Activated T-cell treated with anti-CD3 and anti-CD28 coated beads for 1 hour (primary cell): ENCODE results near the gene ZC3H18.

ENCODE experiments used
- DNase-seq: peaks from one replicate; pipeline ENCODE4 v3.0.0-alpha.2; 2020; ENCODE audit warnings: low read depth

ZC3H18 gene

DNA sequence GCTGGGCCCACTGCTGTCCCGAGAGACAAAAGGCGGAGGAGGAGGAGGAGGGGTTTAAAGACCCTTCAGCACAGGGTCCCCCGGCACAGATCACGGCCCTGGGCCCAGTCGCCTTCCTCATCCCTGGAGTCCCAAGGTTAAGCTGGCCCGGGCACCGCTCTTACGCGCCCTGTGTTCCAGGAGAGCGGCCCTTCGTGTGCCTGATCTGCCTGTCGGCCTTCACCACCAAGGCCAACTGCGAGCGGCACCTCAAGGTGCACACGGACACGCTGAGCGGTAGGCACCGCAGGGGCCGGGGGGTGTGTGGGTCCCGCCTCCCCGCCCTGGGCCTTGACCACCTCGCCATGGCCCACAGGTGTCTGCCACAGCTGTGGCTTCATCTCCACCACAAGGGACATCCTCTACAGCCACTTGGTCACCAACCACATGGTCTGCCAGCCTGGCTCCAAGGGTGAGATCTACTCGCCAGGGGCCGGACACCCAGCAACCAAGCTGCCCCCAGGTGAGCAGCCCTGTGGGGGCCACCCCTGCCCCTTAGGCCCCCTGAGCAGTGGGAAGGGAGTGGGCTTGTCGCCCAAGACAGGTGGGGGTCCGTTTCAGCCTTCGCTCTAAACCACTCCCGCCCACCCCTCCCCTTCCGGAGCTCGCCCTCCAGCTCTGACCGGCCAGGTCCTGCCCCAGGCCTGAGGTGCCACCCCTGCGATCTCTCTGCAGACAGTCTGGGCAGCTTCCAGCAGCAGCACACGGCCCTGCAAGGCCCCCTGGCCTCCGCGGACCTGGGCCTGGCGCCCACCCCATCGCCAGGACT is 37.6 kb upstream of the ZC3H18 start:
- no peak for DNase-seq

DNA sequence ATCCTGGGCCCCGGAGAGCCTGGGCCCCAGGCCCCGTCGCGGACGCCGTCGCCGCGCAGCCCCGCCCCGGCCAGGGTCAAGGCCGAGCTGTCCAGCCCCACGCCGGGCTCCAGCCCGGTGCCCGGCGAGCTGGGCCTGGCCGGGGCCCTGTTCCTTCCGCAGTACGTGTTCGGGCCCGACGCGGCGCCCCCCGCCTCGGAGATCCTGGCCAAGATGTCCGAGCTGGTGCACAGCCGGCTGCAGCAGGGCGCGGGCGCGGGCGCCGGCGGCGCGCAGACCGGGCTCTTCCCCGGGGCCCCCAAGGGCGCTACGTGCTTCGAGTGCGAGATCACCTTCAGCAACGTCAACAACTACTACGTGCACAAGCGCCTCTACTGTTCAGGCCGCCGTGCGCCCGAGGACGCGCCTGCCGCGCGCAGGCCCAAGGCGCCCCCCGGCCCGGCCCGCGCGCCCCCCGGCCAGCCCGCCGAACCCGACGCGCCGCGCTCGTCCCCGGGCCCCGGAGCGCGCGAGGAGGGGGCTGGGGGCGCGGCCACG is 36.8 kb upstream of the ZC3H18 start:
- DNase-seq = no peak

DNA sequence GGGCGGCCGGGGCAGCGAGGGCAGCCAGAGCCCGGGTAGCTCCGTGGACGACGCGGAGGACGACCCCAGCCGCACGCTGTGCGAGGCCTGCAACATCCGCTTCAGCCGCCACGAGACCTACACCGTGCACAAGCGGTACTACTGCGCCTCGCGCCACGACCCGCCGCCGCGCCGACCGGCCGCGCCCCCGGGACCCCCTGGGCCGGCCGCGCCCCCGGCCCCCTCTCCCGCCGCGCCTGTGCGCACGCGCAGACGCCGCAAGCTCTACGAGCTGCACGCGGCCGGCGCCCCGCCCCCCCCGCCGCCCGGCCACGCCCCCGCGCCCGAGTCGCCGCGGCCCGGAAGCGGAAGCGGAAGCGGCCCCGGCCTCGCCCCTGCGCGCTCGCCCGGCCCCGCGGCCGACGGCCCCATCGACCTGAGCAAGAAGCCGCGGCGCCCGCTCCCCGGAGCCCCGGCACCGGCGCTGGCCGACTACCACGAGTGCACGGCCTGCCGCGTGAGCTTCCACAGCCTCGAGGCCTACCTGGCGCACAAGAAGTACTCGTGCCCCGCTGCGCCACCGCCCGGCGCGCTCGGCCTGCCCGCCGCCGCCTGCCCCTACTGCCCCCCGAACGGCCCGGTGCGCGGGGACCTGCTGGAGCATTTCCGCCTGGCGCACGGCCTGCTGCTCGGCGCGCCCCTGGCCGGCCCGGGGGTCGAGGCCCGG is 36.1 kb upstream of the ZC3H18 start:
- peak; percentile 69 for DNase-seq

DNA sequence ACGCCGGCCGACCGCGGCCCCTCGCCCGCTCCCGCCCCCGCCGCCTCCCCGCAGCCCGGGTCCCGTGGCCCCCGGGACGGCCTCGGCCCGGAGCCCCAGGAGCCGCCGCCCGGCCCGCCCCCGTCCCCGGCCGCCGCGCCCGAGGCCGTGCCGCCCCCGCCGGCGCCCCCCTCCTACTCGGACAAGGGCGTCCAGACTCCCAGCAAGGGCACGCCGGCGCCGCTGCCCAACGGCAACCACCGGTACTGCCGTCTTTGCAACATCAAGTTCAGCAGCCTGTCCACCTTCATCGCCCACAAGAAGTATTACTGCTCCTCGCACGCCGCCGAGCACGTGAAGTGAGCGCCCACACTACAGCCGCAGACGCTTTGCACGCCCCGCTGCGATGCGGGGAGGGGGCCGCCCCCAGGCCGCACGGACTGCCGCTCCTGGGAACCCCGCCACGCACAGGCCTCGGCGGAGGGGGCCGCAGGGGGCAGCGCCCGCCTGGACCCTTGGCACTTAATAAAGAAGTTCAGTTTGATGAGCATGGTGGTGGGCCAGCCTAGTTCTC is 35.5 kb upstream of the ZC3H18 start:
- DNase-seq = peak; percentile 14

DNA sequence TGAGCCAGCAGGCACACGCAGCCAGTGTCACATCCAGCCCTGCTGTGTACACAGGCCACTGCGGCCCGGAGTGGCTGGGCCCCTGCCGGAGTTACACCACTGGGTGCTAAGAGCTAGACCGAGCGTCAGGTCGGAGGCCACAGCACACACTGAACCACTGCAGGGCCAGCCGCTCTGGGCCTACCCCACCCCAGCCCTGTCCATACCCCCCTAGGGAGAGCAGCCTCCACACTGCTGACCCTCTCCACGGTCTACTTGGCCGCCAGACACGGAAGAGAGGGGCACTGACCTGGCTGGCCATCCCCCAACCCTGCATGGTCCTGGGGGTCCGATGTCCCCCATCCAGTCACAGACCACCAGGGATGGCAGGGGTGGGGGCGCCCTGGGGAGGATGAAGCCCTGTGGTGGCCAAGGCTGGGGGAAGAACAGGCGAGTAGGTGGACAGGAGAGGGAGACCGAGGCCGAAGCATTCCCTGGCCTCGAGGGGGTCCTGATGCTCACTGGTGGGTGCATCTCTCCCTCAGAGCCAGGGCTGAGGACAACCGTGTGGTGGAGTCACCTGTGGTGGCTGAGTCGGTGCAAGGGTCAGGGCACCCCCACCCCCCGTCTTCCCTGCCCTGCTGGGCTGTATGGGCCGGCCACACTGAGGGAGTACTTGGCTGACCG is 34.9 kb upstream of the ZC3H18 start:
- no peak for DNase-seq

DNA sequence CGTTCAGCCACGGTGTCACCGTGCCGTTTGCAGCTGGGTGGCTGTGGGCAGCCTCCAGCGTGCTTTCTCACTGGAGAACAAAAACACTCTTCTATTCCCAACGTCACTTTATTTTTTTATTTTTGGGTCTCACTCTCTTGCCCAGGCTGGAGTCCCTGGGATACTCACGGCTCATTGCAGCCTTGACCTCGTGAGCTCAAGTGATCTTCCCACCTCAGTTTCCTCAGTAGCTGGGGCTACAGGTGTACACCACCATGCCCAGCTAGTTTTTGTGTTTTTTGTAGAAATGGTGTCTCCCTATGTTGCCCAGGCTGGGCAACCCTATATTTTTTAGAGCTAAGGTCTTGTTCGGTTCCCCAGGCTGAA is 34.4 kb upstream of the ZC3H18 start:
- no peak for DNase-seq

DNA sequence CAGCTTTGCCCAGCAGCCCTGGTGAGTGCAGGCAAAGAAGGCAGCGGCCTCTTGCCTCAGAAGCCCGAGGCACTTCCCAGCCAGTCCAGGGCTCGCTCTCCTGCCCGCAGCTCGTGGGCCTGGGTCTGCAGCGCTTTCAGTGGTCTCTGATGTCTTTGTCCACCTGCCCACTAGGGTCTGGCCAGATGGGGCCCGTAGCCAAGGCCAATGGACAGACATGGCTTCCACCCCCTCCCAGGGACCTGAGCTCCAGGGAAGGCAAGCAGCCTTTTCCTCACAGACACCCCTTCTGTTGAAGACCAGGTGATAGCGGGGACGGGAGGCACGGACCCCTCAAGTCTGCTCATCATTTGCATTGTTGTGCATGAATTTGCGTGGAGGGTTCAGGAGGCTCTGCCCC is 33.7 kb upstream of the ZC3H18 start:
- DNase-seq = no peak

DNA sequence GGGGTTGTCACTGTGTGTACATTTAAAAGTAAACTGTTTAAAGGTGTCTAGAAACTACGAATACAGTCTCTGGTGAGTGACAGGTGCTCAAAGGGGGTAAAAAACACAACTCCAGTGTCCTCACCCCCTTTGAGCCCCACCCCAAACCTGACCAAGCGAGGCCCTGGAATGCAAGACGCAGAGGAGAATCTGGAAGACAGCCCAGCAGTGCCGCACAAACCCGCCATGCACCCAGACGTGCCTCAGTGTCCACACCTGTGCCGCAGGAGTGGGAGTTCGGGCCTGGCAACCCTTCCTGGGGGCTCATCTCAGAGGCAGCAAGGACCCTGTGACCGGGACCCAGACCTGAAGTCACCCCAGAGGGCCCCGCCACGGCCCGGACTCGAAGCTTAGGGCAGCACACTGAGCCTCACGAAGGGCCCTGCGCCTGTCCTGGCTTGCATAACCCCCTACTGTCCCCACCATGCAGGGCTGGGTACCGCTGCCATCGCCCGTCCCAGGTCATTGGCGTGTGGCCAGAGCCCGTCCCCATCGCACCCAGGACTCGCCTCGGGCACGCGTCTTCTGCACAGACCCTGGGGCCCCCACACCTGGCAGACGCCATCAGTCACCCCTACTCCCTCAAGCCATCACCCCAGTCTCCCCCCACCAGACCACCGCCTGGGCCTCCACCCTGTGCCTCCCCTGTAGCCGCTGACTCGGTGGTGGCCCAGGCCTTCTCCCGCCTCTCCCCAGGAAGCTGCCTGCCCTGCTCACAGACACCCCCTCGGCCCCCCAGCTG is 33.0 kb upstream of the ZC3H18 start:
- DNase-seq = no peak

DNA sequence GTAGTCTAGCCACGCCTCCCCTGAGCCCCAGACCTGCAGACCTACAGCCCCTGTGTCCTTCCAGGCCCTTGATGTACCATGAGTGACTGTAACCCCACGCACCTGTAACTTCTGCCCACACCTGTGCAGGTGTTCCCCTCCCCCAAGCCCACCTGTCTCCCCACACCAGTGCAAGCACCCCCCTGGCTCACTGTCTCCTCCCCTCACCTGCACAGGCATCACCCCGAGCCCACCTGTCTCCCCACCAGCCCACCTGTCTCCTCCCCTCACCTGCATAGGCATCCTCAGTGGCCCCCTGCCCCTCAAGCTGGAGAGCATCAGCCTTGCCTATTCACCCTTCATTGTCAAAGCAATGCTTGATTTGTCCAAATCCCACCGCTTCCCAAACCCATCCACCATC is 32.3 kb upstream of the ZC3H18 start:
- no peak for DNase-seq

DNA sequence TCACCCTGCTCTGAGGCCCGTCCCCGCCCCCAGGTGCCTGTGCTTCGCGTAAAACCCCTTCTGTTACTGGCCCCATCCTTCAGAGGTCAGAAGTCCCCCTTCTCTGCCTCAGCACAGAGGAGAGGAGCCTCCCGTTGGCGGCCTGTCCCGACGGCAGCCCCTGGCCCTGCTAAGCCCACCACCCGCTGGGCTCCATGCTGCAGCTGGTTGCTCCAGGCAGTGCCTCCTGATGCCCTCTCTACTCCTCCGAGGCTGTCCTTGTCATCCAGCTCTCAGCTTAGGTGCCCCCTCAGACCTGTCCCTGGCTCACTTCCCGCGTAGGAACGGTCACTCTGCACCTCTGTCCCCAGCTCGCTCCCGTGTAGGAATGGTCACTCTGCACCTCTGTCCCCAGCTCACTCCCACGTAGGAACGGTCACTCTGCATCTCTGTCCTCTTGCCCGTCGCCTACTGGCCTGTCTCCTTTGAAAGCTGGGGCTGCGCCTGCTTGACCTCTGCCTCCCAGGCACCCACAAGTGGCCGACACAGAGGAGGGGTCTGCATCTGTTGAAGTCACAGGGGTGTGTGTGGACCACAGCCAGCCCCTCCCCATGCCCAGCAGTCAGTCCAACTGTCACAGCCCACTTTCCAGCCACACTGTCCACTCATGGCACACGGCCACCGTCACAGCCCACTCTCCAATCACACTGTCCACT is 31.7 kb upstream of the ZC3H18 start:
- no peak for DNase-seq

DNA sequence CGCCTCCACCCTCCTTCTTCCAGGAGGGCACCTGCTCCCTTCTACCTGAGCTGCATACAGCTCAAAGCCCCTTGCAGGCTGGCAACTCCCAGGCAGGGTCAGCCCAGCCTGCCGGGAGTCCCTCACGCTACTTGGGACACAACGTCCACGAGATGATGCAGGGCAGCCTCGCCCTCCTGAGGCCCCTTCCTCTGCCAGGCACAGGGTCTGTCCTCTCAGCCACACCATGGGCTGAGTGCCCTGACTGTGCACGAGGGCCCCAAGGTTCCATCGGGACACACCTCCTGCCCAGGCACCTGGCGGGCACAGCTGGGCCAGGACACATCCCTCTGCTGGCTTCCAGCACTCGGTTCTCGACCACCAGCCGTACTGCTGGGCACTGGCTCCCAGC is 30.9 kb upstream of the ZC3H18 start:
- no peak for DNase-seq

DNA sequence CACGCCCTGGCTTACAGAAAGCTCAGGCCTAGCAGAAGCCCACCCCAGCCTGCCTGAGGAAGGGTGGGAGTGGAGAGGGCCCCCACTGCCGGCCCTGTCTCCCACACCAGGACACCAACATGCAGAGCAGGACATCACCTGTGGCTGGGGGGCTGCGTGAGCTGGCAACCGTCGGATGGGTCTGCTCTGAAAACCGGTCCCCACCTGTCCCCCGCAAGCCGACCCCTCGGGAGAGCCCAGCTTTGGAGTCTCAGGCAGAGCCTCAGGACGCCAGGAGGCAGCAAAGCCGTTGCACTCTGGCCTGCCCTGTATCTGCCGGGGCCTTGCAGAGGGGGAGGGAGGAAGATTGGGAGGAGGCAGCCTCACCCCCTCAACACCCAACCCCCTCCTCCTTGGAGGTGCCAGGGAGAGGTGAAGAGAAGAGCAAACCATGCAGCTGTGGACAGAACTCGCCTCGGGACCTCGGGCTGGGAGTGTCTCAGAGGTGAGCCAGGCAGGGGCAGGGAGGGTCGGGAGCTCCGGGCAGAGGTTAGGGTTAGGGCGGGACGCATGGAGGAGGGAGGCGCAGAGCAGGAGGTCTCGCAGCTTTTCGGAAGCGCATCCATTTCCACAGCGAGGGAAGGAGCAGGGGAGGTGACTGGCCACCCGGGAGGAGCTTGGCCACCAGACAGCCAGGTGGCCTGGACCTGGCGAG is 30.4 kb upstream of the ZC3H18 start:
- DNase-seq = no peak

DNA sequence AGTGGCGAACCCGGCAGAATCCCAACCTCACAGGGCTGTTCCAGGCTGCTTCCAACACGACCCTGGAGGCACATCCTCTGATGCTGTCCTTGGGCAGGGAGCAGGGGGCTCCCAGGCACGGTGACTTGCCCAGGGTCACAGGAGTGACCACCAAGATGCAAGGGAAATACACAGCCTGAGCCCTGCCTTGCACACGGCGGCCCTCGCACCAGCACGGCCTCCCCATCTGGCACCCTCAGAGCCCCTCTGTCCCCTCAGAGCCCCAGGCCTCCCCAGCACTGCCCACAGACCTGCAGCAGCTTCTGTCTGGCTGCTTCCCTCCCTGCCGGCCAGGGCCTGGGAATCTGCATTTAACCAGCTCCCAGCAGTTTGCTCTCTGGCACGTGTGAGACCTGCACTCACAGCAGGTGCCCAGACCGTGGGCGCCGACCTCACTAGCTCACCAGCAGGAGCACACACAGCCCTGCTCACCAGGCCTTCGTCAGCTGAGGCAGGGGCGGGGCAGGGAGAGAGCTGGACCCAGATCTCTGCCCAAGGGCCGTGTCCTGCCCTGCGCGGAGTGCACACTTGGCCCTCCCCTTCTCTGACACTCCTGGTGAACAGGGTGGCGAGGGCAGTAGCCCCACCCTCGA is 29.7 kb upstream of the ZC3H18 start:
- DNase-seq = no peak

DNA sequence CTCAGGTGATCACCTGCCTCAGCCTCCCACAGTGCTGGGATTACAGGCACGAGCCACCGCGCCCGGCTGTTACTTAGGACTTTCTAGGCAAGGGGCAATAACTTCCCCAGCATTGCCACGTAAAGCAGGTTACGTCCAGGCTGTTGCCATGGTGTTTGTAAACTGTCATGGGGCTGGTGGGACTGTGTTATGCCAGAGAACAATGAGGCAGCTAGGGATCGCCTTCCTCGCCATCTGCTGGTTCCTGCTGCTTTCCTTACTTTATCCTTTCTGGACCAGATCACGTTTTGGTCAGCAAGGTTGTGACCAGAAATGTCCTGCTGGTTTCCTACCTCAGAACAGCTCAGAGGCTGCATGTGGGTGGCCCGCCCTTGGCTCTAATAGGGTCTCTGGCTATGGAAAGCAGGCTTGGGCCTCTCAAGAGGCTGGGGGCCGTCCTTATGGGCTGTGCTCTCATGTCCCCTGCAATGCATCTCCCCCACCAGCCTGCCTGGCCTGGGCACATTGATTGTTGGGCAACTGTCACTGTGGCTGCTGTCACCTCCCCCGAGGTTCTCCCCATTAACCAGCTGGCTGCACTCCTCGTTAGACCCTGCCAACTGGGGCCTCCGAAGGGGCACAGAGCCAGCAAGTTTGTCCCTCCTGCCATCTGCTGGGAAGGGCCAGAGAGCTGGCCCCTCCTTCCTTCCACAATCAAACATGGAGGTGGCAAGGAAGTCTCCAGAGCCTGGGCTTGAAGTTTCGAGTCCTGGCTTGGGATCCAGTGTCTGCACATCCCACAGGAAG is 28.2 kb upstream of the ZC3H18 start:
- no peak for DNase-seq

DNA sequence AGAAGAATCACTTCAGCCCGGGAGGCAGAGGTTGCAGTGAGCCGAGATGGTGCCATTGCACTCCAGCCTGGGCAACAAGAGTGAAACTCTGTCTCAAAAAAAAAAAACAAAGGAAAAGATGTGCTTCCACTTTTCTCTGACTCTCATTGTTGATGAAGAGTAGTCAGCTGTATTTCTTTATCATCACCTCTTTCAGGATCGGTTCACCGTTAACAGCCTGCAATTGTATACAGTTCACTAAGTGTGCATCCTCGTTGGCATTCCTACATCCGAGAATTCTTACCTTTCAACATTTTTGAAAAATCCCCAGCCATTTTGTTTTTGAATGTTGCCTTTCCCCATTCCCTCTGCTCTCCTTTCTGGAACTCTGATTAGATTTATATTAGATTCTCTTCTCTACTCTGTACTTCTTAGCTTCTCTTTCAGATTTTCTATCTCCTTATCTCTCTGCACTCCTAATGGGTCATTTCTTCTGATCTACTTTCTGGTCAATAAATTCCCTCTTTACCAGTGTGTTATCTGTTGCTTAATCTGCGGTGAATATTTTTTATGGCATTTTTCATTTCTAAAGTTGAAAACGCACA is 26.9 kb upstream of the ZC3H18 start:
- no peak for DNase-seq

DNA sequence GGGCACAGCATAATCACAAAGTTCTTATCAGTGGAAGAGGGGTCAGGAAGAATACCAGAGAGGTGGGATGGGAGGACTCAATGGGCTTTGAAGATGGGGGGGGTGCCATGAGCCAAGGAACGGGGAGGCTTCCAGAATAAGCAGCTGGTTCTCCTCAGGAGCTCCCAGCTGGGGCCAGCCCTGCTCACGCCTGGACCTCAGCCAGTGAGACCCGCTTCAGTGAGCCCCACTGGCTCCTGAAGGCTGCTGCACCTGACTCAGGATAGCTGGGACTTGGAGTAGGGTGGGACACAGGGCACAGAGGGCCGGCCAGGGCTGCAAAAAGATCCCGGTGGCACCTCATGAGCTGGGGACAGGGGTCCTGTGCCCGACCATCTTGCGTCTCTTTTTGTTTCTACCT is 24.4 kb upstream of the ZC3H18 start:
- no peak for DNase-seq

DNA sequence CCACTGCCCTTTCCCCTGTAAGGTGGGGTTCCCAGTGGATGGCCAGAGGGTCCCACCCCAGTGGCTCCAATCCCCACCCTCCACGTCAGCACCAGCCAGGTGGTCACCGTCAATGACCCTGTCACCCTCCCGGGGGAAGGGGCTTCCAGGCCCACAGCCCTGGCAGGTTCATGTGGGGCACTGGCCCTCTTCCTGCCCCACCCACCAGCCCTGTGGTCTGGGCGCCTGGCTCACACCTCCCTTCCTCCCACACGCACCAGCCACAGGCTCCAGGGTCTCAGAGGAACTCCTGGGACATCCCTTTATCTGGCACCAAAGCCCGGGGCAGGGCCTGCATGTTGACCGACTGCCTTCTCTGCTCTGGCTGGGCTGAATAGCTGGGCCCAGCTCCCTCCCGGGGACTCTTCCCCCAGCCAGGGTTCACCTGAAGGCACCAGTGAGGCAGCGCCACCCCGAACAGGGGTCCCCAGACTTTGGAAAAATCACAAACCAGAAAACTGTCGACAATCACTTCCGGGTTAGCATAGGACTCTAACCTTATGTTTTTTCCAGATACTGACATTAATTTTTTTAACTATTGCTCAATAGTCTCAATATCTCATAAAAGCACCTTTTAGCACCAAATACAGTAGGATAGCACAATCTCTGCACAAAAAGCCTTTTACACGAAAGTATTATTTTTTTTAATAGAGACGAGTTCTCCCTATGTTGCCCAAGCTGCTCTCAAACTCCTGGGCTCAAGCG is 21.9 kb upstream of the ZC3H18 start:
- no peak for DNase-seq

DNA sequence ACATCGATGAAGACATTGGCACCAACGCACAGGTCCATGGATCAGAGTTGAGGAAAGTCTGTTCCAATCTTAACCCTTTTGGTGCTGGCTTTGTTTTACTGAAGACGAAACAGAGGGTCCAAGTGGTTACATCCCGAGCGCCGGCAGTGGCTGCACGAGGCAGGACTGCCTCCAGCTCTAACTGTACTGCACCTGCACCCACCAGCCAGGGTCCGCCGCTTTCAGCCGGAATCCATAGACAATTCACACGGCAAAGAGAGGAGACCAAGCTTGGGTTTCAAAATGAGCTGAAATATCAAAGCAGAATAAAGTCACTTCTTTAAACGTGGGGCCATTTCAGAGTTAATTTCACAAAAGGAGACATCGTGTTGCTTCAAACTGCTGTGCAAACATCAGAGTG is 21.2 kb upstream of the ZC3H18 start:
- no peak for DNase-seq
